ENCODE results near the gene PGF.
A peak's percentile ranks its signal among the peaks of the same experiment; 100 is the strongest.
"Not testable (repeated sequence)": the region's sequence is repeated elsewhere in the genome, so short reads cannot be mapped to it uniquely, and the experiment has no call there.

Gene PGF

DNA sequence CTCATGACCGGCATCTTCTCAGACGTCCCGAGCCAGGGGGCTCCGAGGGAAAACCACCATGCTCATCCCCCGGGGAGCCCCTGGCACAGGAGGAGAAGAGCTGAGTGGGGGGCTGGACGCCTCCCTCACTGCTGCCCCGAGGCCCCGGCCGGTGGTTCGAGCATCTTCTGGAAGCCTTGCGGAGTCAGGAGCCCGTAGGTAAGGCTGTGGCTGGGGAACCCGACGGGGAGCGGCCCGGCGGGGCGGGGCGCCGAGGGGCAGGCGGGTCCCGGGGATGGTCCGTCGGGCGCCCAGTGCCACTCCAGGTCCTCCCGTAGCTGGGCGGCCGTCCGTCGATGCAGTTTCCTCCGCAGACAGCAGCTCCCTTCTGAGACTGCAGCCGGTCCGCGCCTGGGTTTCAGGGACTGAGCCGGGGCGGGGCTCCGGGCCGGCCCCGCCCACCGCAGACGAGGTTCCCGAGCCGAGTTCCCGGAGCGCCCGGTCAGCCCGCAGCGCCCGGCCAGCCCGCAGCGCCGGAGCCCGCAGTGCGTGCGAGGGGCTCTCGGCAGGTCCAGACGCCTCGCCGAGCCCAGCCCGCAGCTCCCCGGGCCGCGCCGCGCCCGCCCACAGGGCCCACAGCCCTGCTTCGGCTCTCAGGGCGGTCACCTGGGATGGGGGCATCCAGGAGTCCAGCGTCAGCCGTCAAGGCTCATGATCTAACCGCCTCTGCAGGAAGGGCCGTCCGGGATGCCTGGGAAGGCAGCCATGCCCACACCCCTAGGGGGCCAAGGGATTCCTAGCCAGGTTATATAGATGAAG lies at the start of gene PGF:
Gene PGF, minus strand, starts transcription at position 369 of the 798 bp plus-strand sequence. Its CDS starts 355 bp downstream, at position 14.
- peak; percentile 32 for DNase-seq

DNA sequence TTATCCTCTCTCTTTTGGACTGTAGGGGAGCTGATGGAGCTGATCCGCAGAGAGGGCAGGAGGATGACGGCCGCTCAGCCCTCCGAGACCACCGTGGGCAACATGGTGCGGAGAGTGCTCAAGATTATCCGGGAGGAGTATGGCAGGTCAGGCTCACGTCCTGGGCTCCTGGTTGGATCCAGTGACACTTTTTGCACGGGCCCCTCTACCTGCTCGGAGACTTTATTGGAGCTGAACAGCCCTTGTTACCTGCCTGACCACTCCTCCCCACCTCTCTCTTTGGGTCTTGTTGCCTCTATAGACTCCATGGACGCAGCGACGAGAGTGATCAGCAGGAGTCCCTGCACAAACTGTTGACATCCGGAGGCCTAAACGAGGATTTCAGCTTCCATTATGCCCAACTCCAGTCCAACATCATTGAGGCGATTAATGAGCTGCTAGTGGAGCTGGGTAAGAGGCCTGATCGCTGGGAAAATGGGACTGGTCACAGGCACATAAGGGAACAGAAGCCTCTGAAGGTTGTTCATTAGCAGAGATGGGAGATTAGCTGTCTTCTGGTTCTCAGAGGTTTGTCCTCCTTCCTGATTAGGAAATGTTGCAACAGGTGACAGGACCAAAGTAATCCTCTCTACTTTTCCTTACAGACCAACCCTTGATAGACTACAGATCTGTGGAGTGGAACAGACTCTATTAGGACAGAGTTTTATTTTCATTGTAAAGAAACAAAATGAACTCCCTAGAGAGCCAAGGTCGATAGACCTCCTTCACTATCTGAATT lies 48.0 kb upstream of the PGF start:
- no peak for DNase-seq

DNA sequence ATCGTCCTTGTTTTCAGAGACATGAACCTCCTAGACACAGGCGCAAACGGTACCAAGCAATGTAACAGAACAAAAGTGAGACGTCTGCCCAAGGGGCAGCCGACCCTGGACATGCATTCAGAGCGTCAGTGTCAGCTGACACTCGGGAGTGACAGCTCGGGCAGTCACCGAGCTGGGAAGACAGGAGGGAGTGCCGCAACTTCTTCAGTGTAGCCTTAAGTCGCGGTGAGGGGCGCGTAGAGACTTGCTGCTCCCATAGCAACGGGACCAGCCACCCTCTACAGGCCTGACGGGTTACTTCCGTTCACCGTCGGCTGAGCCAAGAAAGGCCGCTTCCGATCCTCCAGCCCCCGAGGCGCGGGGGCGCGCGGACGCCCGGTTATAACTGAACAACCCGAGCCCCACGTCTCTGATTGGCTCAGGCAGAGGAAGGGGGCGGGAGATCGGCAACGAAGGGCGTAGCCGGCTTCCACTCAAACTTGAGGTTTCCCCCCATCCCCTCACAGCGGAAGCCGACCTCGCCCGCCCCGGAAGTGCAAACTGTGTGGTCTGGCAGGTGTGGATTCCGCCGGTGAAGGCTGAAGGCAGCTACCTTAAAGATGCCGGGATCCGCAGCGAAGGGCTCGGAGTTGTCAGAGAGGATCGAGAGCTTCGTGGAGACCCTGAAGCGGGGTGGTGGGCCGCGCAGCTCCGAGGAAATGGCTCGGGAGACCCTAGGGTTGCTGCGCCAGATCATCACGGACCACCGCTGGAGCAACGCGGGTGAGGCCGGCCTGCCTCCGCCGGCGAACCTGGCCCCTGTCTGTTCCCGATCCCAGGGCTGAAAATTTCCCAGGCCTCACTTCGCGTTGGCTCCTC lies 47.2 kb upstream of the PGF start, which contains the start of gene EIF2B2:
Gene EIF2B2, plus strand, starts transcription at position 530 of the 858 bp plus-strand sequence. Its CDS starts 70 bp downstream, at position 600.
- peak; percentile 100 for DNase-seq

DNA sequence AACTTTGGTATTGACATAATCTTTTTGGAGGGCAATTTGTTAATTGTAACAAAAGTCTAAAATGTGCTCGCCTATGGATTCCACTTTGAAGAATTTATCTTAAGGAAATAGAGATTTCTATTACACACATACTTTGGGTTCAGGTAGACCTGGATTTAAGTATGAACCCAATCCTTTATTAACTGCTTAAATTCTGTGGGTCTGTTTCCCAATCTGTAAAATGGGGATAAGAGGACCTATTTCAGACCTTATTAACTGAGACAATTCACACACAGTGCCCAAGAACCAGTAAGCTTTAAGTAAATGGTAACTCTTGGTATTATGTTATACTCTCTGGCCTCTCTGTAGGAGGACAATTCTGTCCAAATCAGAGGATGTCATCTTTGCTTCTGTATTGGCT lies 46.5 kb upstream of the PGF start:
- no peak for DNase-seq

DNA sequence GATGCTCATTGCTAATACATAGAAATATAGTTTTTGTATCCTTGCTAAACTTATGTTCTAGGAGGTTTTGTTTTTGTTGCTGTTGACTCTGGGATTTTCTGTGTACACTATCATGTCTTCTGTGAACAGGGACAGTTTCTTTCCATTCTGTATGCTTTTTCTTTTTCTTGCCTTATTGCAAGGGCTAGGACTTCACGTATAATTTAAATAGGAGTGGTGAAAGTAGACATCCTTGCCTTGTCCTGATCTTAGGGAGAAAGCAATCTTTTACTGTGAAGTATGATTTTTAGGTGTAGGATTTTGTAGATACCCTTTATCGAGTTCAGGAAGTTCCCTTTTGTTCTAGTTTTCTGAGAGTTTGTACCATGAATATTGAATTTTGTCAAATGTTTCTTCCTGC lies 45.9 kb upstream of the PGF start:
- no peak for DNase-seq

DNA sequence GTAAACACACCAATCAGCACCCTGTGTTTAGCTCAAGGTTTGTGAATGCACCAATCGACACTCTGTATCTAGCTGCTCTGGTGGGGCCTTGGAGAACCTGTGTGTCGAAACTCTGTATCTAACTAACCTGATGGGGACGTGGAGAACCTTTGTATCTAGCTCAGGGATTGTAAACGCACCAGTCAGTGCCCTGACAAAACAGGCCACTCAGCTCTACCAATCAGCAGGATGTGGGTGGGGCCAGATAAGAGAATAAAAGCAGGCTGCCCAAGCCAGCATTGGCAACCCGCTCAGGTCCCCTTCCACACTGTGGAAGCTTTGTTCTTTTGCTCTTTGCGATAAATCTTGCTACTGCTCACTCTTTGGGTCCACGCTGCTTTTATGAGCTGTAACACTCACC lies 40.4 kb upstream of the PGF start:
- not testable (repeated sequence) for DNase-seq

DNA sequence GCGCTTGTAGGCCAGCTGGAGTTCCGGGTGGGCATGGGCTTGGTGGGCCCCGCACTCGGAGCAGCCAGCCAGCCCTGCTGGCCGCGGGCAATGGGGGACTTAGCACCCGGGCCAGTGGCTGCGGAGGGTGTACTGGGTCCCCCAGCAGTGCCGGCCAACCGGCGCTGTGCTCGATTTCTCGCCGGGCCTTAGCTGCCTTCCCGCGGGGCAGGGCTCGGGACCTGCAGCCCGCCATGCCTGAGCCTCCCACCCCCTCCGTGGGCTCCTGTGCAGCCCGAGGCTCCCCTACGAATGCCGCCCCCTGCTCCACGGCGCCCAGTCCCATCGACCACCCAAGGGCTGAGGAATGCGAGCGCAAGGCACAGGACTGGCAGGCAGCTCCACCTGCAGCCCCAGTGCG lies 38.8 kb upstream of the PGF start:
- DNase-seq, result not testable (repeated sequence)

DNA sequence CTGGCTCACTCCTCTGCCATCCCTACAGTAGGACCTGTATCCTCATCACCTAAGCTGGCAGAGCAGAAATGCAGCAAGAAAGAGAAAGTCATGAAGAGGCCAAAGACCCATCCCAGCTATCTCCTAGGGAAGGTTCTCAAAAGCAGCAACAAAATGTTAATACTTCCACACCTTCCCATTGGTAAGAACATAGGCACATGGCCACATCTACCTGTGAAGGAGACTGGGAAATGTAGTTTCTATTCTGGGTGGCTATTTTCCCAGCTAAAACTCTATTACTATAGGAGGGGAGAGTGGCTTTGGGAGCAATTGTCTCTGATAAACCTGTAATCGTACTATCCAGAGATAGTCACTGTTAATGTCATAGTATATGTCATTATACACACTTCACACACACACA lies 33.6 kb upstream of the PGF start:
- no peak for DNase-seq

DNA sequence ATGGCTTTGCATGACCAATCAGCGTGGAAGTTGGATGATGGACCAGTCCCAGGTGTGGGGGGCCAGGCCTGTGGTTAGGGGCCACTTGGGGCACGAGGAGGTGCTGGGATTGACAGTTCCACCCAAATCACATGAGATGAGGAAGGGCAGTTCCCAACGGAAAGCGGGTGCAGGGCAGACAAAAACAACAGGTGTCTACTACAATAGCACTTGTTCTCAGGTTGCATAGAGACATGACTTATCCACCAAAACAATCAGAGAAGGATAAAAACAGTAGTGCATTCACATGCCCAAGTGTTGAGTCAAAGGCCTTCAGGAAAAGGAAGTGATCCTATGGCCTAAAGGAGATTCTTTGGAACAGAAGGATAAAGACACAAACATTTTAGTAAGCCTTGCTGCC lies 32.7 kb upstream of the PGF start:
- DNase-seq, result no peak

DNA sequence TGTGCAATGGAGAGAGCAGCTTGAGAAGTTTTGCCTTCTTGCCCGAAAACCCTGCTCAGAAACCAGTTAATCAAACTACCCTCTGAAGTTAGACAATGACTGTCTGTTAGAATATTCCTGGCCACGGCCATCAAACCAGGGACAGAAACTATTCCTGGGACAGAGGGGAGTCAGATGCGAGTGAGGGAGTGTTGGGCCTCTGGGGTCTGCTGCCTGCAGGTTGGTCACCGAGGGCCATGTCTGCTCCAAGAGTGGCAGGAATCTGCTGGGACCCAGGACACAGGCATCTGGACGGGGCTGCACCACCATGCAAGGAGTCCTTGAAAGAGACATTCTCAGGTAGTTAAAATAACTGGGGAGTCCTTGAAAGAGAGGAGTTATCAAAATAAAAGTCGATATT lies 30.4 kb upstream of the PGF start:
- no peak for DNase-seq

DNA sequence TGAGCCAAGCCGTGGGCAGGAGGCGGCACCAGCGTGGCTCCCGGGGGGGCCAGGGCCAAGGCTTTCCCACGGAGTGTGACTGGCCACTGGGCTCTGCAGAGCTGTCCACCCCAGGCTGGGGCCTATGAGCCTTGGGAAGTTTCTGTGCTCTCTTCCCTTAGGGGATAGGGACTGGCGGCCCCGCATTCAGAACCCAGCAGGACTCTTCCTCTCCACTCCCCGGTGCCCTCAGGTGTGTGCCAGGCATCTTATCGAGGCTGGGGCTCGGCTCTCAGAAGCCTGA lies 29.6 kb upstream of the PGF start:
- DNase-seq, result no peak

DNA sequence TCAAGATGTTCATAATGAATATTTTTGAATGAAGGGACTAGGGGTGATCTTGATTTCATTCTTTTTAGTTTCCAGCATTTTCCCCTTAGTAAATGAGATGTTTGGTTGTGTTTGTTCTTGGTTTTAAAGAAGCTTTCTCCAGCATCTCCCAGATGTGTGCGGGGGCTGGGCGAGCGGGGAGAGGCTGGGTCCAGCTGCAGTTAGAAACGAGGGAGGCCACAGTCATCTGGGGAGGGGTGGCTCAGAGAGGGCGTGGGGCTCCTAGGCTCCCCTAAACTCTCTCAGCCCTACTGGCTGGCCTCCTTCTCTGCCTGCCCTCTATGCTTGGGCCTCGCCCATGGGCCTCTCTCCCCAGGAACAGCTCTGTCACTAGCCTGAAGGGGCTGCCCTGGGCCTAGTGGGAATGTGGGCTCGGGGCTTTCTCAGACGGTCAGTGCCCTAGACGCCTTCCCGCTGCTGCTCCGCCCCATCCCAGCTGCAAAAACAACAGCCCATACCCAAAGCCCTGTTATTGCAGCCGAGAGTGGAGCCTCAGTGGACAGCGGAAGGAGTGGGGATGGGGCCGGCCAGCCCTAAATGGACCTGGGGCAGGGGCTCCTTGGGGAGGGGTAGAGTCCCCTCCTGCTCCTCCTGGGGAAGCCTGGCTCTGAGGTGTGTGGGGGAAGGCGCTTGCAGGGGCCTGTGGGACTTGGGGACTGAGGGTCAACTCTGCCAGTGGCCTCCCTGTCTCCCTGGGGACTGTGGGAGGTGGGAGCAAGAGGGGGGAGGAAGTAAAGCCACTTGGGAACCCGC lies 29.0 kb upstream of the PGF start:
- no peak for DNase-seq

DNA sequence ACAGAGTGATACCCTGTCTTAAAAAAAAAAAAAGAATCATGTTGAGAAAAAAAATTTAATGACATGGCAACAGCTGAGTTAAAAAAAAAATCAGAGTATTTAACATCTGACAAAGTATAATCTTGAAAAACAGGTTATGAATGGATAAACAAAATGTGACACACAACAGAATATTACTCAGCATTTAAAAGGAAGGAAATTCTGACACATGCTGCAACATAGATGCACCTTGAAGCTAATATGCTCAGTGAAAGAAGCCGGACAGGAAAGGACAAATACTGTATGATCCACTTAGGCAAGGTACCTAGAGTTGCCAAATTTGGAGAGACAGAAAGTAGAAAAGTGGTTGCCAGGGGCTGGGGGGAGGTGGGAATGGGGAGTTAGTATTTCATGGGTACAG lies 27.9 kb upstream of the PGF start:
- DNase-seq, result no peak

DNA sequence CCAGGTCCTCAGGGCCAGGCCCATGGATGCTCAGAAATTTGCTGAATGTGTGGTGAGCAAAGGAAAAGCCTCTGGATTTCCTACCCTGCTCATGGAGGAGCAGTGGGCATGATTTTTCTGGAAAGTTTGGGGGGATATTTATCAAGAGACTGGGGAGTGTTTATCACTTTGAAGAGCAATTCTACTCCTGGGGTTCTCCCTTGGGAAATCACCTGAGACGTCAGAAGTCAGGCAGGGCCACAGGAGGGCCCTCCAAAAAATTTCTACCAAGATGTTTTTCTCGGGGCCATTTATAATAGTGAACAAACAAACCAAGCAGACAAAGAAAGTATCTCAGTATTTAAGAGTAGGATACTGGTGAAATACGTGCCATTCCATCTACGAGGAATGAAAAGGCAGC lies 27.3 kb upstream of the PGF start:
- DNase-seq, result no peak

DNA sequence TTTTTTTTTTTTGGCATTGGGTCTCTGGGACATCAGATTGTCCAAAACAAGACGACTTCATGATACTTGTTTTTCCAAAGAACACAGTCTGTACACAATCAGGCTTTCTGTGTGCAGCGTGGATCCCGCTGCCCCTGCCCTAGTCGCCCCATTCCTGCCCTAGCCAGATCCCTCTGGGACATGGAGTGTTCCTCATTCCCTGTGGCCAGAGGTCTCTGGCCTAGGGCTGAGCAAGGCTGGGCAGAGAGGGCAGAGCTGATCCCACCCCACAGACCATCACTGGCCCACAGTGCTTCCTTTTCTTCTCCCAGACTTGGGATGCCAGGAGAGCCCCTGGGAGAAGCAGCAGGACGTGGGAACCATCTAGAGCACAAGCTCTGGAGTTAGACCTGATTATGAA lies 26.4 kb upstream of the PGF start:
- no peak for DNase-seq

DNA sequence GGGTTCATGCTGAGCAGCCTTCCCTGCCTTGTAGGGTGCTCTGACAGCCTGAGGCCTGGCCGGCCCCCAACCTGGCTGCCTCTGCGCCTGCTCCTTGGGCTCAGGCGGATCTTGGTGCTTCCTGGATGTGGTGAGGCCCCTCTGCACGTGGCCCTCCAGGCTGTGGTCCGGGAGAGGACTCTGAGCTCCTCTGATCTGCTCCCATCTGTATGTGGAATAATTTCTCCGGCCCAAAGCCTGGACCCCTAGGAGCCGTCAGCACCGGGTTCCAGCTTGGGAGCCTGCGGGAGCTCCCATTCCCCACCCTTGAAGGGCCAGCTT lies 26.0 kb upstream of the PGF start:
- DNase-seq, result no peak

DNA sequence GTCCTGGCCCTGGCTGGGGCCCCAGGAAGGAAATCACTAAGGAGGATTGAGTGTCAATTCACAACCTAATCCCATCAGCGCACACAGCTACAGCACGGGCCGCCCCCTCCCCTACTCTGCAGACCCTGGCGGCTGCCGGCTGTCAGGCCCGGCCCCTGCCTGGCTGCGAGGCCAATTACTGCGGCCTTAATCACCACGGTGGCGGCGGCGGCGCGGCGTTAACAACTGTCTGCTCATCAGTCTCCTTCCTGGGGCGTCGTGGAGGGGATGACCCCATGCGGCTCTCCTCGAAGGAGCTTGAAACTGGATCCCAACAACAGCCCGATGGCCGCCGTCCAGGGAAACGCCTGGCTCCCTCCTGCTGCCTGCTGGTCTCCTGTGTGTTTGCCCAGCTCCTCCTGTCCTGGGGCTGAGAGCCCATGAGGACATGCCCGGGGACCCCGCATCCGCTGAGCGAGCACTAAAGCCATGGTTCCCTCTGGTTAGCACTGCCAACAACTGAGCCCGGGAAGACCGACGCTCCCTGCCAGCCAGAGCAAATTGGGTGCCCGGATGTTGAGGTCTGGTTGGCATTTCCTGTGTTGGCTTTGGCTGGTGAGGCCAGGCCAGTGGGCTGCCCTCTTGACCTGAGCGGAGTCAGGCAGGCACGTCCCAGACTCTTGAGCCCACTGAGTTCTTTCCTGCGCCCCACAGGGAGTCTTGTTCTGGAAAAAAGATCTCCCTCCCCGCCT lies 25.5 kb upstream of the PGF start:
- DNase-seq, result no peak

DNA sequence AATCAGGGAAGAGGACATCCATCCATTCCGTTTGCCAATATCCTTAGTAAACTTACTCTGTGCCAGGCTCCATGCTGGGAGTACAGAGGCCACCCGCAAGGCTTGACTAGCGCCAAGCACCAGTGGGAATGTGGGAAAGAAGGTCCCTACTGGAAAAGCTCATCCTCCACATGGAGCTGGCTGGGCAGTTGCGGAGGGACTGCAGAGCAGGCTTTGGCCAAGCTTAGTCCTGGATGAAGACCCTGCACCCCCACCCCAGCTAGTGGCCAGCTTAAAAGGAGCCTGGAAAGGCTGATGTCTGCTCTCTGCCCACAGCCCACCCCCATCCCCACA lies 25.0 kb upstream of the PGF start:
- no peak for DNase-seq

DNA sequence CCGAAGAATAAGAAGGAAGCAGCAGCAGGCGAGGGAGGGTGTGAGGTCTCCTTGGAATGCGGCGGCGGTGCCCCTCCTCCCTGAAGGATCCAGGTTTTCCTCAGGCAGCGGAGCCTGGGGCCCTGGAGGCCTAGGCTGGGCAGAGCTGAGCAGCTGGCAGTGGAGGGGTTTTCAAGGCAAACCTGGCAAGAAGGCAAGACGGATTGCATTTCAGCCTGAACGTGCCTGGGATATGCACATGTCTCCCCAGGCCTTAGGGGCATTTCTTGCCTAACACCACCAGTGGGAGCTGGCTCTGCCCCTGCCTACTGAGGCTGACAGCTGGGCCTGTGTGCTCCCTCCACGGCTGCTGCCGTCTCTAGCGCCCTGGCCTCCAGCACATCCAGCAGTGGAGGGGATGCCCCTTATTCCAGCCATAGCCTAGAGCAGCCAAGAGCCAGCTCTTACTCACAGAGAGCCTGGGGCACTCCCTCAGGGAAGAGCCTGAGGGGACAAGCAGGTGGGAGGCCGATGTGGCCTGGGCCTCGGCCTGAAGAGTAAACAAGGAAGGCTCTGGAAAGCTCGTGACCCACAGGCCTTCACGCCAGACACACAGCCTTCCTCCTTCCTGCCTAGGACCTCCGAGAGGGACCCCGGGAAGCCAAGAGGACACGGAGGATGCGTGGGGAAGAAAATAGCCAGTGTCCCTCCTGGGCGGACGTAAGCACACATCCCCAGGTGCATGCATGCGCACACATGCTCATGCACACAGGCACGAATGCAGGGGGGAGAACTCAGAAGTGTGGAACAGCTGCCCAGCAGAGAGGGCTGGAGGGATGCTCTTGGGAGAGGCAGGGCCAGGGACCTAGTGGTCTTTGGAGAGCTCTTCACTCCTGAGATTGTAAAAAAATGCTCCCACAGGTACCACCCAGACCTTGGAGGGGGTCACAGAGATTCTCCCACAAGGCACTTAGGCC lies 24.3 kb upstream of the PGF start:
- DNase-seq, result no peak

DNA sequence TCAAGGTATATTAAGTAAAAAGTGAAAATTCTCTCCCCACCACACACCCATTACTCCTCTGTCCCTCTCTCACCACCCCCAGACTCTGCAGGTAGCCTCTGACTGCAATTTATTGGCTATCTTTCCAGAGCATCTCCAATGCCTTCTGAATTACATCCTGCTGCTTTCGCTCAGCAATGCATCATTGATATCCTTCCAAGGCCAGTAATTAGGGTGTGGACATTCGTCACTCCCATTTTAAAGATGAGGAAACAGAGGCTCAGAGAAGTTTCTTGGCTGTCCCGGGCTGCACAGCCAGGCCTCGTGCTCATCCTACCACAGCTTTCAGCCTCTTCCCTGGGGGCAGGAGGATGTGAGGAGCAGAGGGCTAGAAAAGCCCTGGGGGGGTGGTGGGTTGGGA lies 23.6 kb upstream of the PGF start:
- no peak for DNase-seq

DNA sequence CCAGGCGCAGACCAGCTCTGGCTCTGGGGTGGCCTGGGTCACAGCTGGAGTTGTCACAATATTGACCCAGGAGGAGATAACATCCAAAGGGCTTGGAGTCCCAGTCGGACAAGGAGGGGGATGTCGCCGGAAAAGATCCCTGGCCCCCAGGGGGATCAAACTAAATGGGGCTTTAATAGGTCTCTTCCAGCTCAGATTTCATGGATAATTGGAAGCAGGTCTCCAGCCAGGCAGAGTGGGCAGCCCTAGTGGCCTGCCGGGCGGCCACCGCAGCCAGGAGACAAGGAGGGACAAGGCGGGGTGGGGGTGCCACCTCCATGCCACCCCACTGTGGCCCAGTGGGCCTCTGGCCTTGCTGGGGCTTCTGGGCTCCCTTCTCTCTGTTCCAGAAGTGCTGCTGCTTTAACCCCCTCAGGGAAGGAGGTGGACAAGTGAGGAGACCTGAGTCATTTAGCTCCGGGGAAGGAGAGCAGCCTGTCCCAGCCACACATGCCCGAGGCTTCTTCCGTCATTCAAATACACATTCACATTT lies 23.1 kb upstream of the PGF start:
- no peak for DNase-seq
